Endodermal cell (in vitro differentiated cells): ENCODE data around the gene PBXIP1. TPM values are rescaled to one million over a fixed set of nuclear protein-coding genes. Genes with fewer than 3 reads are reported as not detected.

ENCODE experiments used
- DNase-seq: peaks from one replicate; pipeline ENCODE4 v3.0.0-alpha.2; 2017
- H3K27ac ChIP-seq: 2 replicates; pipeline ENCODE4 v1.5.1; 2013; ENCODE audit warnings: mild to moderate bottlenecking, low read depth, low read length, moderate library complexity
- H3K27me3 ChIP-seq: 2 replicates; pipeline ENCODE4 v1.6.1; 2013; ENCODE audit warnings: mild to moderate bottlenecking, low read length, moderate library complexity; ENCODE audit not compliant: insufficient read depth, control insufficient read depth, poor library complexity, severe bottlenecking
- H3K36me3 ChIP-seq: 2 replicates; pipeline ENCODE4 v1.7.0; 2013; ENCODE audit warnings: mild to moderate bottlenecking, low read length, moderate library complexity; ENCODE audit not compliant: control insufficient read depth, insufficient read depth
- H3K4me1 ChIP-seq: one replicate; pipeline ENCODE4 v1.7.0; 2013; ENCODE audit warnings: low read length; ENCODE audit not compliant: control insufficient read depth, insufficient read depth
- H3K4me3 ChIP-seq: 2 replicates; pipeline ENCODE4 v1.5.1; 2013; ENCODE audit warnings: mild to moderate bottlenecking, low read length, moderate library complexity
- H3K9ac ChIP-seq: 2 replicates; pipeline ENCODE4 v1.6.1; 2013; ENCODE audit warnings: mild to moderate bottlenecking, low read length, moderate library complexity; ENCODE audit not compliant: poor library complexity, severe bottlenecking; ENCODE audit errors: extremely low read depth
- H3K9me3 ChIP-seq: 2 replicates; pipeline ENCODE4 v1.6.1; 2013; ENCODE audit warnings: mild to moderate bottlenecking, low read length, moderate library complexity; ENCODE audit not compliant: control insufficient read depth
- H3K27ac Mint-ChIP-seq: 2 replicates; pipeline ENCODE4 v1.8.0; 2020; ENCODE audit warnings: mixed read lengths
- H3K27me3 Mint-ChIP-seq: 2 replicates; pipeline ENCODE4 v1.8.0; 2021; ENCODE audit warnings: mild to moderate bottlenecking, mixed read lengths; ENCODE audit not compliant: insufficient read depth
- H3K36me3 Mint-ChIP-seq: 2 replicates; pipeline ENCODE4 v1.8.0; 2020; ENCODE audit warnings: low read depth, mixed read lengths
- H3K4me1 Mint-ChIP-seq: 2 replicates; pipeline ENCODE4 v1.8.0; 2020; ENCODE audit warnings: mixed read lengths
- H3K4me3 Mint-ChIP-seq: 2 replicates; pipeline ENCODE4 v1.8.0; 2020; ENCODE audit warnings: mild to moderate bottlenecking, moderate library complexity, mixed read lengths
- H3K9me3 Mint-ChIP-seq: 2 replicates; pipeline ENCODE4 v1.8.0; 2020; ENCODE audit warnings: mild to moderate bottlenecking, mixed read lengths
- WGBS, 2 experiments: methylation state at CpG; one replicate each; pipeline versions ENCODE4 v1.1.5 to v1.1.7; 2013; ENCODE audit warnings: missing lambda C conversion rate in 2 of 2, mixed read lengths in 1 of 2; ENCODE audit not compliant: insufficient coverage in 1 of 2, insufficient read length in 1 of 2; 5-methylcytosine and 5-hydroxymethylcytosine counted together
- total RNA-seq, 2 donors: library from RNA; stranded (reverse); fragmentation: NEBNext Ultra II Directional in 1 of 2; extraction: Animal tissue kit (Norgen Biotek cat#: 25700) in 1 of 2; gene quantifications; 2 replicates in 1 of 2; 3 replicates in 1 of 2; pipeline ENCODE4 v1.2.1, GENCODE V29; 2021
- TF ChIP-seq, protein P1 (sequence below): fragments of 200-600 bp; sonication (generic); conservative IDR thresholded peaks from 2 replicates; pipeline ENCODE4 v1.5.0; 2021; ENCODE audit warnings: antibody characterized with exemption, mild to moderate bottlenecking

The PBXIP1 gene
- total RNA-seq, 2 donors from 2014 or later: 42.5 to 61.3 TPM

DNA sequence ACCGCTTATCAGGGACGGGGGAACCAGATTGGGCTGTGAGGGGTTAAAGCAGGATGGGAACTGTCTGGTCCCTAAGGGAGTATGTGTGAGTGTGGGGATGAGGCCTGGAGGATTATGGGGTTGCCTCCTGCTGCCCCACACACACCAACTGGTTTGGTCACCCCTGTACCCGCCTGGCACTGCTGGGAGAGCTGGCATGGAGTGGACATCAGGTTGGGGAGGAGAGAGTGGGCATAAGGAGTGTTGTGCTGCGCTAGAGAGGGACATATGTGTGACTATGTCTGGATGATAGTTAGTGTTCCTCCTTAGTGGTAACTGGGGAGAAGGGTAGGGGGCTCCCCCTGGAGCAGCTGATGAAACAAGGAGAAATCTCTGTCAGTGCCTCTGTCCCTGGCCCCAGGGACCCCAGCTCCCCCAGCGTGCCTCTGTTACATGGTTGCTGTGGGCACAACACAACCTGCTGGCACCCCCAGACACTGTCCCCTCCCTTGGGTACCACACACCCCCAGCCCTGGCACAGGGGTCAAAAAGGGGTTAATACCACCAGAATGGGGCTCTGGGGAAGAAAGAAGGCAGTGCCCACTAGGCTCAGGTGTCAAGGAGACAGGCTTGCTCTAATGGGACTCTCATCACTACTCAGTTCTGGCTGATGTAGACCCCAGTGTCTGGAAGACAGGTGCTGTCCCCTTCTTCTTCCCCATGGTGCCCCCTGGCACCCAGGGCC lies 48.6 kb upstream of the PBXIP1 start:
- Histone ChIP-seq H3K27ac (peak overlapping the region; percentile 1), H3K4me3 (peak overlapping the region; percentile 93), H3K27me3 (no peaks in the 10 kb centered on the region), H3K4me1 (peaks cover 9% of the 10 kb centered on the region), H3K36me3 (no peaks in the 10 kb centered on the region), H3K9me3 (no peaks in the 10 kb centered on the region), H3K9ac (no peak overlapping the region)
- H3K36me3 Mint-ChIP-seq: no peaks in the 10 kb centered on the region
- H3K4me1 Mint-ChIP-seq: peaks cover 13% of the 10 kb centered on the region
- WGBS, 2 experiments: 46 to 70% methylated on average over 3 to 5 of the region's 5 CpGs
- H3K27ac Mint-ChIP-seq: peak overlapping the region; percentile 78
- TF ChIP-seq, protein P1, sequence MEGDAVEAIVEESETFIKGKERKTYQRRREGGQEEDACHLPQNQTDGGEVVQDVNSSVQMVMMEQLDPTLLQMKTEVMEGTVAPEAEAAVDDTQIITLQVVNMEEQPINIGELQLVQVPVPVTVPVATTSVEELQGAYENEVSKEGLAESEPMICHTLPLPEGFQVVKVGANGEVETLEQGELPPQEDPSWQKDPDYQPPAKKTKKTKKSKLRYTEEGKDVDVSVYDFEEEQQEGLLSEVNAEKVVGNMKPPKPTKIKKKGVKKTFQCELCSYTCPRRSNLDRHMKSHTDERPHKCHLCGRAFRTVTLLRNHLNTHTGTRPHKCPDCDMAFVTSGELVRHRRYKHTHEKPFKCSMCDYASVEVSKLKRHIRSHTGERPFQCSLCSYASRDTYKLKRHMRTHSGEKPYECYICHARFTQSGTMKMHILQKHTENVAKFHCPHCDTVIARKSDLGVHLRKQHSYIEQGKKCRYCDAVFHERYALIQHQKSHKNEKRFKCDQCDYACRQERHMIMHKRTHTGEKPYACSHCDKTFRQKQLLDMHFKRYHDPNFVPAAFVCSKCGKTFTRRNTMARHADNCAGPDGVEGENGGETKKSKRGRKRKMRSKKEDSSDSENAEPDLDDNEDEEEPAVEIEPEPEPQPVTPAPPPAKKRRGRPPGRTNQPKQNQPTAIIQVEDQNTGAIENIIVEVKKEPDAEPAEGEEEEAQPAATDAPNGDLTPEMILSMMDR: no peak
- H3K4me3 Mint-ChIP-seq: peak overlapping the region; percentile 93
- no peaks in the 10 kb centered on the region for H3K27me3 Mint-ChIP-seq
- no peak for DNase-seq
- H3K9me3 Mint-ChIP-seq: no peaks in the 10 kb centered on the region

DNA sequence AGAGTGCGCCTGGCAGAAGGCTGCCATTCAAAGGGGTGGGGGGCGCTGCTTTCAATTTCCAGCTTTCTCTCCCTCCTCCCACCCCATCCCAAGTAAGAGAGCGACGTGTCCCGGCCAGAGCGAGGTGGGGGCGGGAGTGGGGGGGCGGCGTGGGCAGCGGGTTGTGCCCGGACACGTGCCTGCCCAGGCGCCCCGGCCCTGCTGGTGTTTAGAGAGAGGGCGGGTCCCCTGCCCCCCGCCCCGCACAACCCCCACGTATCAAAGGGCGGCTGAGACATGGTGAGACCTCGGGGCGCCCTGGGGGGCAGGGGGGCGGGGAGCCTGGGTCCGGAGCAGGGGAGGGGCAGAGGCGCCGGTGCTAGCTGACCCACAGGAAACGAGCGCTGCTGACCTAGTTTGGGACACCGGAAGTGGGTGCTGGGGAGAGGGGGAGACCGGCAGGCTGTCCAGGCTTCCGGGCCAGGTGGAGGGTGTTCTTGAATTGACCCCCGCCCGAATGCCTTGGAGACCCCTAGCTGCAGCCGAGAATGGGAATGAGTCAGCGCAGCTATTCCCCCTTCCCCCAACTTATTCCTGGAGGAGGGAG lies 48.0 kb upstream of the PBXIP1 start:
- 0 to 4% methylated on average over 1 to 29 of the region's 34 CpGs for WGBS, 2 experiments

DNA sequence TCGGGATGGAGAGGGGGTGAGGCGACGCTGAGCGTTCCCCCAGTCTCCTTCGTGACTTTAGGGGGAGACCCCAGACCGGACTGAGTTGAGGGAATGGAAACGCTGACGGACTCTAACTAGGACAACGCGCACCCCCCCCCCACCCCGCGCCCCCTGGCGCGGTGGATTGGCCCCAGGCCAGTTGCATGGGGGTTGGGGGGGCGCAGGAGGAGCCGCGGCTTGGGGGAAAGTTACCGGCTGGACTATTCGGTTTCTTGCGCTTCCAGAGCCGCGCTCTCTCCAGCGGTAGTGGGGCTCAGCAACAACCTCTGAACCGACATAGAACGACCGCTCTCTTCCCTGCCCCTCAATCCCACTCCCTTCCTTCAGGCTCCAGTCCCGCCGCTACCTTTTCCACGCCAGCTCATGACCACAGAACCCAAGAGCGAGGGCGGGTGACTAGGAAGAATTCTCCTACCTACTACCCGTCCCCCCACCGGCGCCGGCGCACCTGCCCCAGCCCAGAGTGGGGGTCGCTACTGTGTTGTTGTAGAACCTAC lies 47.4 kb upstream of the PBXIP1 start:
- peak overlapping the region; percentile 88 for H3K27ac Mint-ChIP-seq
- peaks cover 3% of the 10 kb centered on the region for H3K27me3 Mint-ChIP-seq
- Histone ChIP-seq H3K4me1 (peaks cover 9% of the 10 kb centered on the region), H3K9me3 (no peaks in the 10 kb centered on the region), H3K27ac (no peak overlapping the region), H3K4me3 (peak overlapping the region; percentile 93), H3K9ac (peak overlapping the region; percentile 53), H3K27me3 (no peaks in the 10 kb centered on the region), H3K36me3 (no peaks in the 10 kb centered on the region)
- peak overlapping the region; percentile 93 for H3K4me3 Mint-ChIP-seq
- DNase-seq: peak; percentile 81
- TF ChIP-seq, protein P1: no peak
- H3K4me1 Mint-ChIP-seq: peaks cover 13% of the 10 kb centered on the region
- no peaks in the 10 kb centered on the region for H3K36me3 Mint-ChIP-seq
- H3K9me3 Mint-ChIP-seq: no peaks in the 10 kb centered on the region
- WGBS, 2 experiments: 0% methylated on average over 16 to 36 of the region's 37 CpGs

More for the DNA sequence above, 48.0 kb upstream of the PBXIP1 start:
- no peak overlapping the region for H3K27ac ChIP-seq
- peaks cover 9% of the 10 kb centered on the region for H3K4me1 ChIP-seq
- H3K4me3 Mint-ChIP-seq: peak overlapping the region; percentile 93
- peaks cover 2% of the 10 kb centered on the region for H3K27me3 Mint-ChIP-seq
- H3K27me3 ChIP-seq: no peaks in the 10 kb centered on the region
- no peaks in the 10 kb centered on the region for H3K9me3 ChIP-seq
- H3K4me3 ChIP-seq: peak overlapping the region; percentile 93
- TF ChIP-seq, protein P1: no peak
- H3K9ac ChIP-seq: peak overlapping the region; percentile 53
- peak; percentile 81 for DNase-seq
- H3K27ac Mint-ChIP-seq: peak overlapping the region; percentile 88
- no peaks in the 10 kb centered on the region for H3K36me3 ChIP-seq
- H3K36me3 Mint-ChIP-seq: no peaks in the 10 kb centered on the region
- H3K9me3 Mint-ChIP-seq: no peaks in the 10 kb centered on the region
- H3K4me1 Mint-ChIP-seq: peaks cover 13% of the 10 kb centered on the region
